HepG2 (cell line): ENCODE data around the gene NDUFB10. TPM values are rescaled to one million over a fixed set of nuclear protein-coding genes. Genes with fewer than 3 reads are reported as not detected.

Experiments
- AGO2 ChIP-seq: fragments of 200-400 bp; formaldehyde crosslinking; optimal IDR thresholded peaks from 2 replicates; pipeline ENCODE3; 2017; ENCODE audit warnings: mild to moderate bottlenecking, low read depth, low read length, moderate library complexity
- CCDC6 ChIP-seq: sonication (generic); formaldehyde crosslinking; IDR thresholded peaks from 2 replicates; pipeline ENCODE4 v1.8.1; 2022; ENCODE audit warnings: mild to moderate bottlenecking, missing genetic modification reagents, moderate library complexity
- CHD4 ChIP-seq: fragments of 200-600 bp; sonication (generic); IDR thresholded peaks from 2 replicates; pipeline ENCODE4 v1.7.0; 2017; ENCODE audit warnings: mild to moderate bottlenecking, low read length, borderline replicate concordance
- CTCF ChIP-seq: sonication (generic); formaldehyde crosslinking; IDR thresholded peaks from 2 replicates; pipeline ENCODE4 v1.5.0; 2020; ENCODE audit warnings: mild to moderate bottlenecking, missing genetic modification reagents, moderate library complexity
- HMGXB4 ChIP-seq, 2 experiments: sonication (generic) in 1 of 2; formaldehyde crosslinking in 1 of 2; IDR thresholded peaks; 2 replicates each; pipeline versions ENCODE4 v1.4.0 to v1.6.1; 2018 to 2020; ENCODE audit warnings: missing genetic modification reagents in 2 of 2, borderline replicate concordance in 1 of 2, low read depth in 1 of 2, mild to moderate bottlenecking in 1 of 2, missing biosample characterization in 1 of 2
- ISL2 ChIP-seq: sonication (generic); formaldehyde crosslinking; IDR thresholded peaks from 2 replicates; pipeline ENCODE4 v1.5.0; 2020; ENCODE audit warnings: missing genetic modification reagents
- KDM5B ChIP-seq: sonication (generic); formaldehyde crosslinking; IDR thresholded peaks from 2 replicates; pipeline ENCODE4 v1.4.0; 2020; ENCODE audit warnings: missing genetic modification reagents, mild to moderate bottlenecking, borderline replicate concordance
- KLF16 ChIP-seq, 2 experiments: sonication (generic) in 1 of 2; formaldehyde crosslinking in 1 of 2; IDR thresholded peaks; 2 replicates each; pipeline versions ENCODE4 v1.6.1 to v1.8.0; 2016 to 2023; ENCODE audit warnings: missing genetic modification reagents in 2 of 2, missing compliant biosample characterization in 1 of 2
- NR2F6 ChIP-seq, 2 experiments: IDR thresholded peaks; 2 replicates each; pipeline ENCODE4 v1.6.1; 2016; ENCODE audit warnings: antibody characterized with exemption in 1 of 2, mild to moderate bottlenecking in 1 of 2
- POLR2G ChIP-seq: fragments of 200-400 bp; formaldehyde crosslinking; IDR thresholded peaks from 2 replicates; pipeline ENCODE4 v1.6.1; 2018; ENCODE audit warnings: mild to moderate bottlenecking, low read depth, low read length, moderate library complexity
- RBM39 ChIP-seq: fragments of 200-400 bp; formaldehyde crosslinking; IDR thresholded peaks from one replicate; pipeline ENCODE4 v1.6.1; 2018; ENCODE audit warnings: antibody characterized with exemption, mild to moderate bottlenecking, low read depth, low read length; ENCODE audit not compliant: poor library complexity, severe bottlenecking
- SP2 ChIP-seq: sonication (generic); formaldehyde crosslinking; IDR thresholded peaks from 2 replicates; pipeline ENCODE4 v1.5.1; 2020; ENCODE audit warnings: mild to moderate bottlenecking, missing genetic modification reagents
- TBX2 ChIP-seq: sonication (generic); formaldehyde crosslinking; IDR thresholded peaks from 2 replicates; pipeline ENCODE4 v1.5.0; 2020; ENCODE audit warnings: missing genetic modification reagents, mild to moderate bottlenecking, borderline replicate concordance
- YY1 ChIP-seq: IDR thresholded peaks from 2 replicates; pipeline ENCODE4 v1.6.1; 2011; ENCODE audit warnings: low read length, low read depth, moderate library complexity, mild to moderate bottlenecking; ENCODE audit not compliant: insufficient read depth, insufficient replicate concordance
- ZNF263 ChIP-seq: sonication (generic); formaldehyde crosslinking; IDR thresholded peaks from 2 replicates; pipeline ENCODE4 v1.4.0; 2020; ENCODE audit warnings: missing genetic modification reagents
- ZNF430 ChIP-seq: sonication (generic); formaldehyde crosslinking; IDR thresholded peaks from 2 replicates; pipeline ENCODE4 v1.9.0; 2021; ENCODE audit warnings: mild to moderate bottlenecking, missing genetic modification reagents
- ZNF616 ChIP-seq: sonication (generic); formaldehyde crosslinking; IDR thresholded peaks from 2 replicates; pipeline ENCODE4 v1.5.0; 2020; ENCODE audit warnings: low read depth, mild to moderate bottlenecking, missing genetic modification reagents
- polyA plus RNA-seq, 8 experiments: library from polyadenylated mRNA; depleted of rRNA in 3 of 8; stranded (reverse) in 7 of 8; unstranded in 1 of 8; fragments of >200 nt; fragmentation: Illumina TruSeq in 4 of 8; extraction: Trizol in 4 of 8; gene quantifications; 2 replicates each; pipeline versions ENCODE4 v1.2.1 to v1.2.3, GENCODE V29; 2011 to 2016; ENCODE audit warnings: low read depth in 4 of 8, missing spikeins in 1 of 8, mixed read lengths in 1 of 8; ENCODE audit not compliant: insufficient read depth in 1 of 8
- total RNA-seq, 5 experiments: library from RNA; depleted of rRNA; stranded (reverse); fragments of >200 nt; fragmentation: Illumina TruSeq; extraction: Trizol; gene quantifications; 2 replicates each; pipeline ENCODE4 v1.2.3, GENCODE V29; 2016; ENCODE audit warnings: low read depth in 1 of 5
- TF ChIP-seq, protein P1 (sequence below): sonication (generic); formaldehyde crosslinking; IDR thresholded peaks from 2 replicates; pipeline ENCODE4 v1.4.0; 2020; ENCODE audit warnings: missing genetic modification reagents
- TF ChIP-seq, protein P2 (sequence below): sonication (generic); formaldehyde crosslinking; IDR thresholded peaks from 2 replicates; pipeline ENCODE4 v1.5.1; 2020; ENCODE audit warnings: mild to moderate bottlenecking, missing genetic modification reagents

Gene NDUFB10
- total and polyA plus RNA-seq, 2 of the 13 experiments (the other 11 are each of a cell fraction or from before 2014, with no cell fraction given): 68.6 to 157 TPM

GRCh38 chr16:1941162-1942046 is 17.9 kb upstream of the NDUFB10 start (continued):
- TF ChIP-seq YY1 (peak; percentile 49), ZNF430 (peak; percentile 59; the same call in 1 of the 2 replicates), HMGXB4 (CRISPR knock-in tag; IDR thresholded peaks at IDR 0.05; ENCODE audit: borderline replicate concordance in 1 of 2, low read depth in 1 of 2) (peak in 1 of 2 experiments; percentile 78), POLR2G (peak; percentile 52; the same call in 1 of the 2 replicates), ZNF263 (CRISPR knock-in tag) (peak; percentile 70), CTCF (CRISPR knock-in tag) (peak; percentile 91), KDM5B (CRISPR knock-in tag) (no peak), AGO2 (peak; percentile 71), TBX2 (CRISPR knock-in tag) (peak; percentile 55), NR2F6 (IDR thresholded peaks at IDR 0.05) (no peak; the same call in 1 of the 2 replicates), NR2F6 (CRISPR knock-in tag; IDR thresholded peaks at IDR 0.05) (peak; percentile 30; the same call in 1 of the 2 replicates), SP2 (CRISPR knock-in tag) (peak; percentile 27; the same call in 1 of the 2 replicates), ISL2 (no peak), CCDC6 (CRISPR knock-in tag) (no peak), CHD4 (0 out of 2 replicates have a peak, but pooled peaks have one; percentile 24), ZNF616 (CRISPR knock-in tag) (no peak), RBM39 (peak; percentile 80), KLF16 (CRISPR knock-in tag; IDR thresholded peaks at IDR 0.05) (peak in 1 of 2 experiments; percentile 8; a peak in 2 of 4 replicates)
- TF ChIP-seq, protein P1, sequence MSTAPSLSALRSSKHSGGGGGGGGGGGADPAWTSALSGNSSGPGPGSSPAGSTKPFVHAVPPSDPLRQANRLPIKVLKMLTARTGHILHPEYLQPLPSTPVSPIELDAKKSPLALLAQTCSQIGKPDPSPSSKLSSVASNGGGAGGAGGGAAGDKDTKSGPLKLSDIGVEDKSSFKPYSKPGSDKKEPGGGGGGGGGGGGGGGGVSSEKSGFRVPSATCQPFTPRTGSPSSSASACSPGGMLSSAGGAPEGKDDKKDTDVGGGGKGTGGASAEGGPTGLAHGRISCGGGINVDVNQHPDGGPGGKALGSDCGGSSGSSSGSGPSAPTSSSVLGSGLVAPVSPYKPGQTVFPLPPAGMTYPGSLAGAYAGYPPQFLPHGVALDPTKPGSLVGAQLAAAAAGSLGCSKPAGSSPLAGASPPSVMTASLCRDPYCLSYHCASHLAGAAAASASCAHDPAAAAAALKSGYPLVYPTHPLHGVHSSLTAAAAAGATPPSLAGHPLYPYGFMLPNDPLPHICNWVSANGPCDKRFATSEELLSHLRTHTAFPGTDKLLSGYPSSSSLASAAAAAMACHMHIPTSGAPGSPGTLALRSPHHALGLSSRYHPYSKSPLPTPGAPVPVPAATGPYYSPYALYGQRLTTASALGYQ (CRISPR knock-in tag): no peak
- TF ChIP-seq, protein P2, sequence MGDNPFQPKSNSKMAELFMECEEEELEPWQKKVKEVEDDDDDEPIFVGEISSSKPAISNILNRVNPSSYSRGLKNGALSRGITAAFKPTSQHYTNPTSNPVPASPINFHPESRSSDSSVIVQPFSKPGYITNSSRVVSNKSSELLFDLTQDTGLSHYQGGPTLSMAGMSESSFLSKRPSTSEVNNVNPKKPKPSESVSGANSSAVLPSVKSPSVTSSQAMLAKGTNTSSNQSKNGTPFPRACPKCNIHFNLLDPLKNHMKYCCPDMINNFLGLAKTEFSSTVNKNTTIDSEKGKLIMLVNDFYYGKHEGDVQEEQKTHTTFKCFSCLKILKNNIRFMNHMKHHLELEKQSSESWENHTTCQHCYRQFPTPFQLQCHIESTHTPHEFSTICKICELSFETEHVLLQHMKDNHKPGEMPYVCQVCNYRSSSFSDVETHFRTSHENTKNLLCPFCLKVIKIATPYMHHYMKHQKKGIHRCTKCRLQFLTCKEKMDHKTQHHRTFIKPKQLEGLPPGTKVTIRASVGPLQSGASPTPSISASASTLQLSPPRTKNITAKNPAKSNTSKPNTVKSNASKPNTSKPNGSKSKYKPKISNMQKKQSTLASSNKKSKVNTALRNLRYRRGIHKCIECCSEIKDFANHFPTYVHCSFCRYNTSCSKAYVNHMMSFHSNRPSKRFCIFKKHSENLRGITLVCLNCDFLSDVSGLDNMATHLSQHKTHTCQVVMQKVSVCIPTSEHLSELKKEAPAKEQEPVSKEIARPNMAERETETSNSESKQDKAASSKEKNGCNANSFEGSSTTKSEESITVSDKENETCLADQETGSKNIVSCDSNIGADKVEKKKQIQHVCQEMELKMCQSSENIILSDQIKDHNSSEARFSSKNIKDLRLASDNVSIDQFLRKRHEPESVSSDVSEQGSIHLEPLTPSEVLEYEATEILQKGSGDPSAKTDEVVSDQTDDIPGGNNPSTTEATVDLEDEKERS (CRISPR knock-in tag): no peak
